RWPE2 (cell line): ENCODE results near the gene GPRC5D.

Experiments used
- ATAC-seq: fragments of 200-7000 bp; cut with Tn5 transposase; 3 replicates; pipeline ENCODE4 v1.9.1; 2021; ENCODE audit warnings: low read depth
- DNase-seq: peaks from one replicate; pipeline ENCODE4 v3.0.0-alpha.2; 2020; ENCODE audit warnings: low spot score
- H3K27ac ChIP-seq: fragments of 450-650 bp; 2 replicates; pipeline ENCODE4 v1.5.1; 2017; ENCODE audit warnings: mild to moderate bottlenecking; ENCODE audit not compliant: poor library complexity, severe bottlenecking
- H3K27me3 ChIP-seq: fragments of 250-450 bp; sonication (Bioruptor Pico); 2 replicates; pipeline ENCODE4 v1.5.1; 2021; ENCODE audit warnings: mild to moderate bottlenecking, moderate library complexity; ENCODE audit not compliant: insufficient read depth, poor library complexity, severe bottlenecking
- H3K36me3 ChIP-seq: fragments of 250-450 bp; sonication (Bioruptor Pico); 2 replicates; pipeline ENCODE4 v1.5.1; 2020; ENCODE audit warnings: low read depth, mild to moderate bottlenecking, moderate library complexity
- H3K4me1 ChIP-seq: fragments of 250-450 bp; sonication (Bioruptor Pico); 2 replicates; pipeline ENCODE4 v1.5.1; 2021; ENCODE audit warnings: mild to moderate bottlenecking, moderate library complexity; ENCODE audit not compliant: insufficient read depth, poor library complexity, severe bottlenecking
- H3K4me3 ChIP-seq: fragments of 250-450 bp; sonication (Bioruptor Pico); 2 replicates; pipeline ENCODE4 v1.5.1; 2021; ENCODE audit warnings: mild to moderate bottlenecking, moderate library complexity; ENCODE audit not compliant: severe bottlenecking
- H3K9me3 ChIP-seq: fragments of 250-450 bp; sonication (Bioruptor Pico); 2 replicates; pipeline ENCODE4 v1.5.1; 2021; ENCODE audit warnings: mild to moderate bottlenecking, moderate library complexity; ENCODE audit not compliant: severe bottlenecking
- TF ChIP-seq, protein P1 (sequence below): fragments of 450-650 bp; IDR thresholded peaks from one replicate; pipeline ENCODE4 v1.5.1; 2017; ENCODE audit warnings: mild to moderate bottlenecking, moderate library complexity; ENCODE audit not compliant: poor library complexity, severe bottlenecking

The GPRC5D gene

DNA sequence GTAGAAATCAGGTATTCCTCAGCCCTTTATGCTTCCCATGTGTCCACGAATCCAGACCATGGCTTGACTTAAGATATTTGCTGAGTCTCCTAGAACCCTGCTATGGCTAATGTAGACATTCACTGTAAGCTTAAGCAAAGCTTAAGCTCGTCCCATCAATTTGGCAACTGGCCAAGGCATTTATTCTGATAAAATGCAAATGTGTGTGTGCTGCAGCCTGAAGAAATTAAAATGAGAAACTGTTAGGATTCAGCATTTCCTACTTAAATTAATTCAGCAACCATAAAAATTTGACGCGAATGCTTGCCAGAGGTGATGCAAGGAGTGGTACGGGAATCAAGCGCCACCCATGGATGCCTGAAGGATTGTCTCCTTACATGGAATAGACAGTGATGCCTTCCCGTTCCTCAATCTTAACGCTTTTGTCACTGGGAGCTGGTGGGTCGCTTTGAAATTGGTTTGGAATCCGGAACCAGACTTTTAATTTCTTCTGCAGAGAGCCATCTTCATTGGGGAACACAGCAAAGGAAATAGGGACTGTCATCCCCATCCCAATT, 34.9 kb upstream of the GPRC5D start:
- H3K27ac ChIP-seq = no peak overlapping the region
- peaks cover 18% of the 10 kb centered on the region for H3K36me3 ChIP-seq
- H3K27me3 ChIP-seq = no peaks in the 10 kb centered on the region
- ATAC-seq (no peak), DNase-seq (no peak)
- TF ChIP-seq, protein P1, sequence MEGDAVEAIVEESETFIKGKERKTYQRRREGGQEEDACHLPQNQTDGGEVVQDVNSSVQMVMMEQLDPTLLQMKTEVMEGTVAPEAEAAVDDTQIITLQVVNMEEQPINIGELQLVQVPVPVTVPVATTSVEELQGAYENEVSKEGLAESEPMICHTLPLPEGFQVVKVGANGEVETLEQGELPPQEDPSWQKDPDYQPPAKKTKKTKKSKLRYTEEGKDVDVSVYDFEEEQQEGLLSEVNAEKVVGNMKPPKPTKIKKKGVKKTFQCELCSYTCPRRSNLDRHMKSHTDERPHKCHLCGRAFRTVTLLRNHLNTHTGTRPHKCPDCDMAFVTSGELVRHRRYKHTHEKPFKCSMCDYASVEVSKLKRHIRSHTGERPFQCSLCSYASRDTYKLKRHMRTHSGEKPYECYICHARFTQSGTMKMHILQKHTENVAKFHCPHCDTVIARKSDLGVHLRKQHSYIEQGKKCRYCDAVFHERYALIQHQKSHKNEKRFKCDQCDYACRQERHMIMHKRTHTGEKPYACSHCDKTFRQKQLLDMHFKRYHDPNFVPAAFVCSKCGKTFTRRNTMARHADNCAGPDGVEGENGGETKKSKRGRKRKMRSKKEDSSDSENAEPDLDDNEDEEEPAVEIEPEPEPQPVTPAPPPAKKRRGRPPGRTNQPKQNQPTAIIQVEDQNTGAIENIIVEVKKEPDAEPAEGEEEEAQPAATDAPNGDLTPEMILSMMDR = no peak
- H3K4me3 ChIP-seq = no peak overlapping the region
- H3K9me3 ChIP-seq = no peaks in the 10 kb centered on the region
- no peaks in the 10 kb centered on the region for H3K4me1 ChIP-seq

DNA sequence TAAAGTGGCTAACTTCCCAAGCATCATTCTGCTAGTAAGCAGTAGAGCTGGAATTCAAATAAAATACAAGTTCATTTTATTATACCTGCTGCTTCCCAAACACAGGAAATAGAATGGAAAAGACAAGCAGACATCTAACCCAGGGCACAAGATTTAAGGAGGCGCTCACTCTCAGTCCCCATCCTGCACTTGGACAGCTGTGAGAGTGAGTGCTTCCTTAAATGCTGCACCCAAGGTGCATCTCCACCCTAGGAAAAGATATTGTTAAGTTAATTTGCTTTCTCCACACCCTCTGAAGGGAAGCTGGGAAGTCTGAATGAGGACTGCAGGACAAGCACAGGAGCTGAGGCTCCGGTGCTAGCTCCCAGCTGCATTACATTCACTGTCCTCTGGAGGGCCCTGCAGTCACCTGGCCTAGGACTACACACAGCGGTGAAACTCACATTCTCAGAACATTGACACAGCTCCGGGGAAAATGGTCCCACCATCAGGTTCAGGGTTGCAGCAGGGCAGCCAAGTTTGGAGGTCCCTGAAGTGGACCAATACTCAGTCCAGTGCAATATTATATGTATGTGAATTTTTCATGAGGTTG, 33.9 kb upstream of the GPRC5D start:
- Histone ChIP-seq H3K9me3 (no peaks in the 10 kb centered on the region), H3K36me3 (peaks cover 18% of the 10 kb centered on the region), H3K4me1 (no peaks in the 10 kb centered on the region), H3K27ac (no peak overlapping the region), H3K4me3 (no peak overlapping the region), H3K27me3 (no peaks in the 10 kb centered on the region)
- ATAC-seq (no peak), DNase-seq (no peak)
- TF ChIP-seq, protein P1 = no peak

DNA sequence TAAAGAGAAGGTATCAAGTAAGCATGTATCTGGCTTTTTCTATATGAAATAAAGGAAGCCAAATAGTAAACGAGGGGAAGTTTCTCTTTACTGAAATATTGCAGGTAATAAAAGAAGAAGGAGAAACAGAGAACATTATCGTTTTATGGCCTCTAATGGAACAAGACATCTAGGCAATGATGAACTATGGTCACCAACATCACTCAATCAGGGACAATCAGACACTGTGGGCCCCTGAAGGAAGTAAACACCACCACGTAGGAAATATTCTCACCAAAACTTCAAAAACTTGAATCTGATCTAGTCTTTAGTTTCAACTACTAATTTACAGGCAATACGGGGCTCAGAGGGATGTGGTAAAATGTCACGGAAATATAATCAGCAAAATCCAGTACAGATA, 32.2 kb upstream of the GPRC5D start:
- no peak for DNase-seq
- peaks cover 12% of the 10 kb centered on the region for H3K4me1 ChIP-seq
- H3K9me3 ChIP-seq = no peaks in the 10 kb centered on the region
- TF ChIP-seq, protein P1 = no peak
- H3K4me3 ChIP-seq = no peak overlapping the region
- ATAC-seq = no peak
- H3K27me3 ChIP-seq = no peaks in the 10 kb centered on the region
- H3K27ac ChIP-seq = no peak overlapping the region
- peaks cover 18% of the 10 kb centered on the region for H3K36me3 ChIP-seq

DNA sequence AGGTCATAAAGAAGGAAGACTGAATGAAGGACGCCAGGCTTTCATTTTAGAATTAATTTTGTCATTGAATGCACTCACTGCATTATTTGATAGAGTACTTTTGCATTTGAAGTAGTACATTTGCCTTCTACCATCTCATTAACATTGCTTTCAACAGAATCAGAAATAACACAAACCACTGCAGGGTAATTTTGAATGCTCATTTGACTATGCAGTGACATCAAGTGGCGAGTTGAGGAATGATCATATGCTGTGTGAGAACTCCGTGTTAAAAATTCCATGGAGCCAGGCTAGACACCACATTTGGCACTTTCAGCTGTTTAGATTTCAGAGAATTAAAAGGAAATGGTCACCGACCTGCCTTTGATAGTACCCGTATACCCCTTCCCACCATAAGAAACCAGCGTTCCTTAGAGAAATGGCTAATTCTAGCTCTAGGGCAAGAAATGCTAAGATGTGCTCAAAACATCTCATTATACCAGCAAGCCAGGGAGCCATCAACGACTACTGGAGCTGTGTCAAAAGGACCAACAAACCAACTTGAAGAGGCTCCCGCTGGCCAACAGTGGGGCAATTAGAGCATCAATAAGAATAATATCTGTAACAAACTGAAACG, 31.6 kb upstream of the GPRC5D start:
- ATAC-seq (0 out of 3 replicates have a peak, but pooled peaks have one; percentile 37), DNase-seq (no peak)
- H3K36me3 ChIP-seq = peaks cover 18% of the 10 kb centered on the region
- no peak overlapping the region for H3K4me3 ChIP-seq
- TF ChIP-seq, protein P1 = peak; percentile 63
- no peaks in the 10 kb centered on the region for H3K9me3 ChIP-seq
- H3K4me1 ChIP-seq = peaks cover 12% of the 10 kb centered on the region
- no peak overlapping the region for H3K27ac ChIP-seq
- no peaks in the 10 kb centered on the region for H3K27me3 ChIP-seq

DNA sequence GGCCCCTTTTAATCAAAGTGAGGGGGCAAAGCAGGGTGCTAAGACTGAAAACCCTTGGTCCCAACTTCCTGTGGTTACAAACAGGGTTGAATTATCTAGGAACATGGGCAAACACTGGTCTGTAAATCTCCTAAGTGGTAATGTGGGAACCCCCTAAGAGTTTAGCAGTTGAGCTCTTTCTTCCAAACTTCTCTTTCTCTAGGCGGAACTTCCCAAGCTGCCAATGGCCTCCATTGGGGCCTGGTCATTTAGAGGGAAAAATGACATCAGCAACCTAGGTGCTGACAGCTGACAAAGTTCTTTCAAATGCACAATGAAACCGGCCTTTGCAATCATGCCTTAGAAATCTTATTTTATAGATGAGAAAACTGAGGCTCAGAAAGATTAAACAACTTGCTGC, 30.4 kb upstream of the GPRC5D start:
- Histone ChIP-seq H3K27me3 (no peaks in the 10 kb centered on the region), H3K4me1 (peaks cover 12% of the 10 kb centered on the region), H3K4me3 (no peak overlapping the region), H3K9me3 (no peaks in the 10 kb centered on the region), H3K27ac (no peak overlapping the region), H3K36me3 (peaks cover 18% of the 10 kb centered on the region)
- DNase-seq = no peak
- TF ChIP-seq, protein P1 = no peak
- no peak for ATAC-seq
